IPS-11a (cell line): ENCODE results near the gene AGT.
"Not testable (repeated sequence)": the region's sequence is repeated elsewhere in the genome, so short reads cannot be mapped to it uniquely, and the experiment has no call there.

ENCODE experiments used
- H3K4me3 ChIP-seq: one replicate; pipeline ENCODE4 v1.5.1; 2013; ENCODE audit warnings: low read depth, low read length, control low read depth

AGT gene

DNA sequence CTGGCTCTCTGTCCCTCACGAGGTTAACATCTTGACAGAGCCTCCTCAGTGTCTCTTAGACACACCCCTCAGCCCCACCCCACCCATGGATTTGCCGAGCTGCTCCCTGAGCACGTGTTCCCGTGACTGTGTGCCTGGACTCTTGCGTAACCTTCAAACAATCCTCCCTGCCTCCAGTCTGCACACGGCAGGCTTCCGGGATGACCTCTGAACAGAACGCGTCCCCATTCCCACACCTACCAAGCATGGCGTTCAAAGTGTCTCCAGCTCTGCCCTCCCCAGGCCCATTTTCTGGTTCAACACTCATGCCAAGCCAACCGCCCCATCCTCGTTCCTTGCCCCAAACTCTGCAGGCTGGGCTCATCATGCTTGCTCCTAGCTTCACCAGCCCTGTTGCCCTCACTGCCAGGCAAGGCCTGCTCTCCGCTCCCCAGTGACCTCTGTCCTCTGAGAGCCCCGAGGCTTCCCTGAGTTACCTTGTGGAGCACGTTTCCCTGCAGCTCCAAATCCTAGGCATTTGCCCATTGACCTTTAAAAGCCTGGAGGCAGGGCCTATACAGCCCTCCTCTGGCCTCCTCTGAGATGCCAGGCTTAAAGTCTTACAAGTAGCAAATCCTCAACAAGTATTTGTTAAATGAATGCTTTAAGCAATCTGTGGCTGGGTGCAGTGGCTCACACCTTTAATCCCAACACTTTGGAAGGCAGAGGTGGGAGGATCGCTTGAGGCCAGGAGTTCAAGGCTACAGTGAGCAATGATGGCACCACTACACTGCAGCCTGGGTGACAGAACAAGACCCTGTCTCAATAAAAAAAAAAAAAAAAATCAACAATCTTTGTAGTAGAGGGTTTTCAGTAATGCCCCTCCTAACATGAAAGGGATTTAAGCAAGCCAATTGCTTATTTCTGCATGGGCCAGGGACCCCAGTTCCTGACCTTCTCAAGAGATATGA, 5.0 kb downstream of the AGT start:
- no peak overlapping the region for H3K4me3 ChIP-seq

DNA sequence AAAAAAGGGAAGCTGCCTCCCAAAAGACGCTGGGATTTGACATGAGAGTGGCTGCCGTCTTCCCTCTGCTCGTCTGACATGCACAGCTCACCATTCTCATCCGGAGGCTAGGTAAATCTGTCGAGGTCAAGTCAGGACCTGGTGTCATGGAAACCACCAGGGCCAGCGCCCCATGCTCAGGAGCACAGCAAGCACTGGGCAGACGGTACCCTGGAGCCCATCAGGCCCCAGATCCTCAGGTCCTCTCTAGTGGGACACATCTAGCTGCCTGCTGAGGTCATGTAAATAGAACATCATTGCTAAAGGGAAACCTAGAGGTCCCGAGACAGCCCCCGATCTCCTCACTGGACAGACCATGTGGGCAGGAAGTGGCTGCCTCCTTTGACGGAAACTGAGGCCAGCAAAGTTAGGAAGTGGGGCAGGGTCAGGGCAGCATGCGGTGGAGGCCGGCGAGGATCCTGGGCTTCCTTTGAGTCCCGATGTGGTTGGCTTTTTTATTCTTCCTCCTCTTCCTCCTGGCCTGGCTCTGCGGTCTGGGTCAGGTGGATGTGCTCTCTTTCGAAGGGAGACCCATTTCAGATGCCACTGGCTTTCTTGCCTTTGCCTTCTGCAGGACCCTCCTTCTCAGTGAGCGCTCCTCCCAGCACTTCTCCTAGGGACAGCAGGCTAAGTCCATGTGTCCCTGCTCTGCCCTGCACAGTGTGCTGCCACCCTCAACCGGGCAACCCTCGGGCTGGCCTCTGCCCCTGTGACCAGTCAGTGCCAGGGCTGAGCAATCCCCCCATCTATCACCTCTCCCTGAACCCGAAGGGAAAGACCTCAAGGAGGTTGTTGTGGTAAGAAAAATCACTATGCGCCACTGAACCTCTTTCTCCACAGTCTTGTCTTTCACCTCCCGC, 5.9 kb downstream of the AGT start:
- H3K4me3 ChIP-seq: no peak overlapping the region

DNA sequence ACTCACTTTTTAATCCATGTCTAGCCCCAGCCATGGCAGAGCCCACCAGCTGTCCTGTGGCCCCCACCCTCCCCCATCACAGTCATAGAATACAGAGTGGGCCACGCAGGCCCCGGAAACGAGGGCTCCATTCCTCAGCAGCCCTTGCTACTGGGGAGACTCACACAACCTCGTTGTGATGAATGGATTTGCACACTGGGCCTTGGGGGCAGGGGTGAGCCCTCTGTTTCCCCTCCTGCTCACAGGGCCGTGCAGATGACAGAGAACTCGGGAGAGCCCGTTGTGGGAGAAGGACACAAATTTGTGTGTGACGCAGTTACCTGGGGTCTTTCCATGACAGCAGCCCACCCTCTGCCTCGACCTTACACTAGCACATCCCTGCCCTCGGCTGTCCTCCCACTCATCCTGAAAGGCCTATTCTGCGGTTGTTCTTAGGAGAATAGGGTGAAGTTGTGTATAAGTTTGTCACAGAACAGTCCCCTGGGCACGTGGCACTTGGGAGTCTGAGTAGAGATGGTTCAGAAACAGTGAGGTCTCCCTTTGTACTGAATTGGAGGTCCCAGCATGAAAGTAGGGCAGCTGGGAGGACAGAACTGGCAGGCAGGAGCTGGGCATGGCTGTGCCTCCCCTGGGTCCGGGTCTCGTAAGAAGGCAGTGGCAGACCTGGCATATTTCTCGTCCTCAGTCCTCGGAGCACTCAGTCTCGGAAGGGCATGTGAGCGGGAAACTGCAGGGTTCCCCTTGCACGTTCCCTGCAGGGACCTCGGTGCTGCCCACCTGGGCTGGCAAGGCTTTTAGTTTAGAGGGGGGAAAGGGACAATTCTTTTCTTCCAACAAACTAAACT, 6.8 kb downstream of the AGT start:
- no peak overlapping the region for H3K4me3 ChIP-seq

DNA sequence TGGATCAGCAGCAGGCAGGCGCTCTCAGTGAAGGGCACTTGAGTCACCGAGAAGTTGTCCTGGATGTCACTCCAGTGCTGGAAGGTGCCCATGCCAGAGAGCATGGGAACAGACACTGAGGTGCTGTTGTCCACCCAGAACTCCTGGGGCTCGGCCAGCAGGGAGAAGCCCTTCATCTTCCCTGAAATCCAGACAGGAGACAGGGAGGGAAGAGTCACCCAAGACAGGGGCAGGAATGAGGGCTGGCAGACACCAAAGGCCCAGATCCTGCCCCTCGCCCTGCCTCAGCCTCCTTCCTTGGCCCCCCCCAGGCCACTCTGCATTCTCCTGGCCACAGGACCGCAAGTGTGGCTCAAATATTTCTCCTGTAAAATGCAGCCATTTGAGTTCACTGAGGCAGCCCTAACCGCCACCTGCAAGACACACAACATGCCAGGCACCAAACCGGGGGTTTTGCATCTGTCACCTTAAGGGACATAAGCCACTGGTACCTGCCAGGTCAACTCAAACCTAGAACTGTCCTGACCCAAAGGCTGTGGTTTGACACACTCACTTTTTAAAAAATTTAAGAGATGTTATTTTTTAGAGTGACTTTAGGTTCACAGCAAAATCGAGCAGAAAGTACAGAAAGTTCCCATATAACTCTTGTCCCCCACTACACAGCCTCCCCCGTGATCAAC, 7.8 kb downstream of the AGT start:
- H3K4me3 ChIP-seq: no peak overlapping the region

DNA sequence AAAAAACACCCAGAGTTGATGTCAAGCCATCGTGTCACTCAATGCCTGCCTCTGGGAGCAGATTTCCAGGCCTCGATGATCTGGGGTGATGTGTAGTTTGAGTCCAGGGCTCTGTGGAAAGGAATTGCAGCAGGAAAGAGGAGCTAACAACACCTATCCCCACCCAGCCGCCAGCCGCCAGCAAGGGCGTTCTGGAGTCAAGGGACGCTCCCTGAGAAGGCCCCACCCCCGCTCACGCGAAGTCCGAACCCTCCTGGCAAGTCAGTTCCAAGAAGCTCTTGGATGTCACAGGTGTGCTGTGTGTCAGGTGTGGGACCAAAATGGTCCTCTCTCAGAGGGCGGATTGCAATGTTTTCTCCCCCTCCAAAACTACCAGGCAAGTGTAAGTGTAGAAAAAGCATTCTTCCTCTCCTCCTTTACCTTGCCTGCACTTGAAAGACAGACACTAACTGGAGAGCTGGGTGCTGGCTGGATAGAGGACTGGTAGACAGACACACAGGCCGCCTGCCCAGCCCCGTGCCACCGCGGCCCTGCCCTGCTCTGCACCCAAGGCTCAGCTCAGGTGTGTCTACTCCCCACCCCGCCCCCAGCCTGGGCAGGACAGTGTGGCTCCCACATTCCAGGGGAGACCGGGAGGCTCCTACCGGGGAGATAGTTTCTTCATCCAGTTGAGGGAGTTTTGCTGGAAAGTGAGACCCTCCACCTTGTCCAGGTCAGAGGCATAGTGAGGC, 8.5 kb downstream of the AGT start:
- no peak overlapping the region for H3K4me3 ChIP-seq

DNA sequence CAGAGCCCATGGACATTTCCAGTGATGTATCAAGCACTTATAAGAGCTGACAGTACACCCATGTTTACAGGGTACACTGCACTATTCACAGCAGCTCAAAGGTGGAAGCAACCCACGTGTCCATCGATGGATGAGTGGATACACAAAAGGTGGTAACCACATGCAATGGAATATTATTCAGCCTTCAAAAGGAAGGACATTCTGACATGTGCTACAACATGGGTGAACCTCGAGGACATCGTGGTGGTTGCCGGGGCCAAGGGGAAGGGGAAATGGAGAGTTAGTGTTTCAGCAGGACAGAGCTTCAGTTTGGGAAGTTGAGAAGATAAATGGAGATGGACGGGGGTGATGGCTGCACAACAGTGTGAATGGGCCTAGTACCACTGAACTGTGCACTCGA, 9.1 kb downstream of the AGT start:
- H3K4me3 ChIP-seq: no peak overlapping the region

DNA sequence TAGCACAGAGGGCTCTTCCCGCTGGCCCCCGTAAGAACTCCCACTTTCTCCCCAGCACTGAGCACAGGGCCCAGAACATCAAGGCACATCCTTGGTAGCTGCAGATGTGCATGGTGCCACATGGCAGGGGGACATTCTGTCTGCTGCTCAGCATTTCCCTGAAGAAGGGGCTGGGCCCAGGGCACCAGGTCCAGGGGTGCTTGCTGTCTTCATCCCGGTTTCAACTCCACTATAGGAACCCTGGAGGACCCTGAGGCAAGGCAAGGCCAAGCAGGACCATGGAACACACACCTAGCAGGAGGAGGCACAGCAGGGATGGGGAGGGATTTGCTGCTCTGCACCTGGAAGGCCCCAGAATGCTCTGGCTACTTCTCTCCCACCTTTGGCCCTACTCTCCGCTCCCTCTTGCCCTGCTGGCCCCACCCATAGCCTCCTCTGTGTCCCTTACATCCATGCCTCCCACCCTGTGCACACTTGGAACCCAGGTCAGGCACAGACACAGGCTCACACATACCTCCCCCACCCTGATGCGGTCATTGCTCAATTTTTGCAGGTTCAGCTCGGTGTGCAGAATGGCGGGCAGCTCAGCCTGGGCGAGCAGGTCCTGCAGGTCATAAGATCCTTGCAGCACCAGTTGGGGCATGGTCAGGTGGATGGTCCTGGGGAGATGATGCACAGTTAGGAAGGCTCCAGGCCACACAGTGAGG, 10.1 kb downstream of the AGT start:
- no peak overlapping the region for H3K4me3 ChIP-seq

DNA sequence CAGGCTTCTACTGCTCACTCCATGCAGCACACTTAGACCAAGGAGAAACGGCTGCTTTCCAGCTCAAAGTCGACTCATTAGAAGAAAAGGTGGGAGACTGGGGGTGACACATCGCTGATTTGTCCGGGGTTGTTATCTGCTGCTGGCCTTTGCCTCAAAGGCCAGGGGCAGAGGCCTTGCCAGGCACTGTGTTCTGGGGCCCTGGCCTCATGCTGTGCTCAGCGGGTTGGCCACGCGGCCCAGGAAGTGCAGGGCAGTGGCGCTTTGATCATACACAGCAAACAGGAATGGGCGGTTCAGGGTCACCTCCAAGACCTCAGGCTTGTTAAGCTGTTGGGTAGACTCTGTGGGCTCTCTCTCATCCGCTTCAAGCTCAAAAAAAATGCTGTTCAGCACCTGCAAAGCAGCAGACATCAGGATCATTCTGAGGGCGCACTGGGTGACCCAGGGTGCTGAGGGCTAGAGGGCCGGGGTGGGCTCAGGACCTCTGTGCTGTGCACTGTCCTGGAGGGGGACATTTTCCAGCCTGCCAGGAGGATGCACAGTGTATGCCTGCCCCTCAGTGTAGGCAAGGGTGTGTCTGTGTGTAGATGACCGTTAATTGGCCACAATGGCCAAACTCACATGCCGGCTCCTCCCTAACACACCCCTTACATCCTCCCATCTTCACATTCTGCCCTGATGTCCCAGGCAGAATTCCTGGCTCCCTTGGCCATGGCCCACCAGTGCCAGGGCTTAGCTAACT, 10.8 kb downstream of the AGT start:
- H3K4me3 ChIP-seq: no peak overlapping the region

DNA sequence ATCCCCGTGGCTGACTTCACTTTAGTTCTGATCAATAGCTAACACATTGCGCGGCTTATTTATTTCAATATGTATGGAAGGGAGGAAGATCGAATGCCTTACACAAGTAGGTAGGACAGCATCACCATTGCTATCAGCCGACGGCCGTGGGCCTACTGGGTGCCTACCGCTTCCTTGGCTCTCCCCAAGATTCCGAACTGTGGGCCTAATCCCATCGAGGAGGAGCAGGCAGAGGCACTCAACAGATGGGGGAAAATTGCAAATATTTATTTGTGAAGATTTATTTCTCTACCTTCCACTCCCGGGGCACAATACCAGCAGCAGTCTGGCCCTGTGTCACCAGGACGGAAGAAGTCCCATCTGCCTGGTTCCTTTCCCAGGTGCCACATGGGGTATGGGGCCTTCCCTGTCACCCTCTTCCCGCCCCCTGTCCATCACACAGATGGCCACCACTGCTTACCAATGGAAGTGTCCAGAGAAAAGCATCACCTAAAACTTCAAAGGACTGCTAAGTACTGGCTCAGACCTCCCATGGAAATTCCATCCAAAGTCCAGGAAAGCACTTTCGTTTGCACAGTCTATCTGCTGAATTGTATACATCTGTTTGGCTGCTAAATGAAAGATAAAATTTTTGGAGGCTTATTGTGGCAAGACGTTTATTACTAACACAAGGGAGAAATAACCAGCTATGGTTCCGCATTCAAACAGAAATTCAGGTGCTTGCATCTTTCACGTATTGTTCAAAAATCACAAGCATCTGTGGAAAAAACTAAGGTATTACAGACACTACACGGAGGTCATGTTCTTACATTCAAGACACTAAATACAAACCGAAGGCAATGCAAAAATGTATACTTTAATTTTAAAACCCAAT, 11.8 kb downstream of the AGT start:
- H3K4me3 ChIP-seq: no peak overlapping the region

DNA sequence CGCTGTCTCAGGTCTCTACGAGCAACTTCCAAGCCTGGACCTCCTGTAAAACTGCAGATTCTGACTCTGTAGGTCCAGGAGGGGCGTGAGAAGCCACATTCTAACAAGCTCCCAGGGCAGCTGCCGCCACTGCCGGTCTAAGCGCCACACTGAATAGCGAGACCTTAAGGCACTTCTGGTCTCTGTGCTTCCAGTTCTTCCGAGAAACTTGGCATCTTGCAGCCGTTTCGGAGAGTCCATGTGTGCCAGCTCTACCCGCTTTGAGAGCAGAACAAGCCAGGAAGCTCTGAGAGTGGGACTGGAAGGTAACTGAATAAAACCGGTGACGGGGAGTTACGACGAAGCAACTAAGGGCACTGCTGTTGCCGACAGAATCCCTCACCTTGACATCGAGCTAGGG, 12.5 kb downstream of the AGT start:
- no peak overlapping the region for H3K4me3 ChIP-seq

DNA sequence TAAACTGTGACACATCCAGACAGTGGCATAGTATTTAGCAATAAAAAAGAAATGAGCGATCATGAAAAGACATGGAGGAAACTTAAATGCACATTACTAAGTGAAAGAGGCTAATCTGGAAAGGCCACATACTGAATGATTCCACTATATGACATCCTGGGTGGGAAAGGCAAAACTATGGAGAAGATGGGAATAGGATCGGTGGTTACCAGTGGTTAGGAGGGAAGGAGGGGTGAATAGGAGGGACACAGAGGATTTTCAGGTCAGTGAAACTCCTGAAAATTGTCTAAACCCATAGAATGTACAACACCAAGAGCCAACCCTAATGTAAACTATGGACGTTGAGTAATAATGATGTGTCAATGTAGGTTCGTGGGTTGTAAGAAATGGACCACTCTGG, 13.8 kb downstream of the AGT start:
- no peak overlapping the region for H3K4me3 ChIP-seq

DNA sequence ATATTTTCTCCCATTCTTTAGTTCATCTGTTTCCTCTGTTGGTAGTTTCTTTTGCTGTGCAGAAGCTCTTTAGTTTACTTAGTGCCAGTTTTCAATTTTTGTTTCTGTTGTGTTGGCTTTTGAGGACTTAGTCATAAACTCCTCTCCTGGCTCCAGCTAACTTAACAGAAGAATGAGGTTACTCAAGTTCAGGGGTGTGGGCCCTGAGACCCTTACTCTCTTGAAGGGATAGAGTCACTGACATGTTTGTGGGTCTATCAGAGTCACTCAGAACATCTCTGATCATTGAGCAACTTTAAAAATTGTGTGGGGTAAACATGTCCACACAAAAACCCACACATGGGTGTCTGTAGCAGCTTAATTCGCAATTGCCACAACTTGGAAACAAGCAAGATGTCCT, 14.2 kb downstream of the AGT start:
- no peak overlapping the region for H3K4me3 ChIP-seq

DNA sequence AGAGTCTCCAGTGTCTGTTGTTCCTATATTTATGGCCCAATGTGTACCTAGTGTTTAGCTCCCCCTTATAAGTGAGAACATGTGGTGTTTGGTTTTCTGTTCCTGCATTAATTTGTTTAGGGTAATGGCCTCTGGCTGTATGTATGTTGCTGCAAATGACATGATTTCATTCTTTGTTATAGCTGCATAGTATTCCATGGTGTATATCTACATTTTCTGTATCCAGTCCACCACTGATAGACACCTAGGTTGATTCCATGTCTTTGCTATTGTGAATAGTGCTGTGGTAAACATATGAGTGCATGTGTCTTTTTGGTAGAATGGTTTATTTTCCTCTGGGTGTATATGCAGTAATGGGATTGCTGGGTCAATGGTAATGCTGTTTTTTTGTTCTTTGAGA, 15.0 kb downstream of the AGT start:
- not testable (repeated sequence) for H3K4me3 ChIP-seq

DNA sequence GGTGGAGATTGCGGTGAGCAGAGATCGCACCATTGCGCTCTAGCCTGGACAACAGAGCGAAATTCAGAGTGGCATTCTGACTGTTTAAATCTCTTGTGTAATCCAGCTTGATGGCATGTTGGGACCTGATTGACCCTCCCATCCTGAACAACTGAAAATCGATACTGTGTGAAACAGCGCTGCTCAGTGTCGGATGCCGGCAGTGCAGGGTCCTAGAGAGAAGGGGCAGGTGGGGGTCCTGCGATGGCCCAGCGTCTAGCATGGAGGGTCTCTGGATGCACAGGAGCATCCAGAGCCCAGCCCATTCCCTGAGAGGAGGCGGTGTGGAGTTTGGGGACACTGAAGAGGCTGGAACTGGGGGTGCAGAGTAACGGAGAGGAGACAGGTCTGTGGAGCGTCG, 15.8 kb downstream of the AGT start:
- no peak overlapping the region for H3K4me3 ChIP-seq

DNA sequence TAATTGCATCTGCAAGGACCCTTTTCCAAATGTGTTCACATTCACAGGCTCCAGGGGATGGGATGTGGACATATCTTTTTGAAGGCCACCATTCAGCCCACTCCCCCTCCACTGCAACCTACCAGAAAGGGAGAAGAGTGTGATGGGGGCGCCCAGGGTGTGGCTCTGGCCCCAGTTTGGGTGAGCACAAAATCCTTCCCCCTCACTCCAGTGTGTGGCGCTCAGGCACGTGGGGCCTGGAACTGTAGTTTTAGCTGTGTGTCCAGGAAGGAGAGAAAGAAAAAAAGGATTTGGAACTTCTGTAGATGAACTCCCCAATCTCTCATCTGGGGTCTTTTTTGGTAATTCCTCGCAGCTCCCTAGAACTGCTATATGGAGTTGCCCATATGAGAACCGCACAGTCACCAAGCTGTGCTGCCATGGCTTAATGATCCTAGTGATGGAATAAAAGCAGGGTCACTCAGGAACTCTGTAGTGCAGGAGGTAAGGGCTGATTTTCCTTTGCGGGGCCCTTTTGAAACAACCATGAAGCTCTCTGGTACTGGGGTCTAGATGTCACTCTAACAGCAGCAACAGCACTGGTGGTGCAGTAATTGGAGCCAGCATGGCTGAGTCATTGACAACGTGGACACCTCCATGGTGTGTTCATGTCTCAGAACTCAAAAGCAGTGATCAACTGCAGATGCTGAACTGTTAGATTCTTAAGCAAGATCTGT, 17.0 kb downstream of the AGT start:
- H3K4me3 ChIP-seq: no peak overlapping the region

DNA sequence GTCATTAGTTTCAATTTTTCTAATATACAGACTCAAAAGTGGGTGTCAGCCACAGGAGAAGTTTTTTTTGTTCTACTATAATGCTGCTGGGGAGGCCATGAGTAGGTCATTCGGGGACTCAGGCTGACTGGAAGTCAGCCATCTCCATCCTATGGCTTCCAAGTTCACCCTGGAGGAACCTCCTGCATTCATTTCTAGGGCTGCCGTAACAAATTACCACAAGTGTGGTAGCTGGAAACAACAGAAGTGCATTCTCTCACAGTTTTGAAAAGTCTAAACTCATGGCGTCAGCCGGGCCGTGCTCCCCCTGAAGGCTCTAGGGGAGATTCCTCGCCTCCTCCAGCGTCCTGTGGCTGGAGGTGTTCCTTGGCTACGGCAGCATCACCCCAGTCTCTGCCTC, 17.7 kb downstream of the AGT start:
- H3K4me3 ChIP-seq: no peak overlapping the region

DNA sequence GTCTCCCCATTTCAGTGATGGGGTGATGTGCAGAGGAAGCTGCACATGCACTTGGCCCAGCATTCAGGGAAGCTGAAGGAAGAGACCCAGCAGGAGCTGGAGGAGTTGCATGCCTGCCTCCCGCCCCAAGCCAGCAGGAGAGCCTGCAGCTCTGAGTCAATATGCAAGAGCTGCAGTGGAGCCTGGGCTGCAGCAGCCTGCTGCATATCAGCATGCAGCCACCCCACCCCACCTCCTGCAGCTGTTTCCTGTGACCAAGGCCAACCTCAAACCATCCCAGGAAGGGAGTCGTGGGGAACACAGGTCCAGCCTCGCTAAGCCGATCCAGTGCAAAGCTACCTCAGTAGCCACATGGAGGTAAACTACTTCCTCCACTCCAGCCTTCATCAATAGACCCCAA, 18.9 kb downstream of the AGT start:
- no peak overlapping the region for H3K4me3 ChIP-seq
